Uterine smooth muscle cell (primary cell): ENCODE data around the gene LMX1B. TPM values are rescaled to one million over a fixed set of nuclear protein-coding genes. Genes with fewer than 3 reads are reported as not detected.

Experiments used
- total RNA-seq: library from RNA; depleted of rRNA; stranded (reverse); fragments of >200 nt; gene quantifications from 2 replicates; pipeline ENCODE4 v1.2.3, GENCODE V29; 2014

Gene LMX1B
- total RNA-seq: not detected in 2 replicates

DNA sequence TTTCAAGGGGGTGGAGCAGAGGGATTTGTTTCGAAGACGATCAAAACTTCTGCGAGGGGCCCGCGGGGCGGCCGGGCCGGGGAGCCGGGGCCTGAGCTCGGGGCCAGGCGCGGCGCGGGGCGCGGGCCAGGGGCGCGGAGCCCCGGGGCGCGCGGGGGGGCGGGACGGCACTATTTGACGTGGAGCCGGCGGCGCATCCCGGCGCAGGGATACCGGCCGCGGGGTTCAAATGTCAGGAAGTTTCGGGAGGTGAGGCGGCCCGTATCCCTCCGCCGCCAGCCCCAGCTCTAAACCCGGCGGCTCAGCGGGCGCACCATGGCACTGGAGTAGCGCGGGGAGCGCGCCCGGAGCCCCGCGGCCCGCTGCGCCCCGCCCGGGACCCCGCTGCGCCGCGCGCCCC is at the start of gene LMX1B:
Gene LMX1B, plus strand, starts transcription at position 278 of the 400 bp plus-strand sequence. CDS start 522 bp downstream, outside the sequence.

Other genes with a start within 250 kb of the LMX1B start
- 10.6 and 11.0 TPM in 2 replicates for gene ZBTB43, start 191.1 kb downstream of the LMX1B start, total RNA-seq
- 5.5 and 5.7 TPM in 2 replicates for gene ZBTB34, start 246.7 kb downstream of the LMX1B start, total RNA-seq